GM13976 (cell line): ENCODE data around the gene NAT9.

Experiments
- DNase-seq: peaks from one replicate; pipeline ENCODE4 v3.0.0; 2012; ENCODE audit warnings: low spot score
- in situ Hi-C: fragments of 300-500 bp; cut with MboI; formaldehyde crosslinking; loops from one replicate; pipeline ENCODE4 v1.12.0; 2022; ENCODE audit warnings: low sequenced_read_pairs, mixed read lengths, inconsistent platforms; ENCODE audit not compliant: unreplicated experiment
- TF ChIP-seq, protein P1 (sequence below): IDR thresholded peaks from 2 replicates; pipeline ENCODE4 v1.5.1; 2012; ENCODE audit warnings: borderline replicate concordance, mild to moderate bottlenecking; ENCODE audit not compliant: insufficient read depth; ENCODE audit errors: extremely low read depth, missing control alignments, control extremely low read depth

Gene NAT9

DNA sequence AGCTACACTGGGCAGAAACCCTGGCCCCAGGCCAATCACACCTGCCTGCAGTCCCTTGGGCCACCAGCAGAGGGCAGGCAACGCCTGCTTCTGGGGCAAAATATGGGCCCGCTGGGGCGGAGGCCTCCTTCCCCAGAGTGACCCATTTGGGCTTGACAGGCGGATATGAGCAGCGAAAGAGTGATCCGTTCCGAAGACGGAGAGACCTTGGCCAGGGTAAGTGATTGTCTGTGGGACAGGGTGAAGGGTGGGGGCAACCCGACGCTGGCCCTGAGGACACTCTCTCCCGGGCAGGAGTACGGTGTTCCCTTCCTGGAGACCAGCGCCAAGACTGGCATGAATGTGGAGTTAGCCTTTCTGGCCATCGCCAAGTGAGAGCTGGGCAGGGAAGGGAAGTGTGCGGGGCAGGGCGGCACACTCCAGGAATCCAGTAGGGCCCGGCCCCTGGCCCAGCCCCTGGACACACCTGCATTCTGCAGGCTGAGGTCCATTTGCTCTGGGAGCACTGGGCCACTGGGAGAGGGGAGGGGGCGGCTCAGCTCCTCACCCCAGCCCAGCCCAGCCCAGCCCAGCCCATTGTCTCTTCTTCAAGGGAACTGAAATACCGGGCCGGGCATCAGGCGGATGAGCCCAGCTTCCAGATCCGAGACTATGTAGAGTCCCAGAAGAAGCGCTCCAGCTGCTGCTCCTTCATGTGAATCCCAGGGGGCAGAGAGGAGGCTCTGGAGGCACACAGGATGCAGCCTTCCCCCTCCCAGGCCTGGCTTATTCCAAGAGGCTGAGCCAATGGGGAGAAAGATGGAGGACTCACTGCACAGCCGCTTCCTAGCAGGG, 31.2 kb downstream of the NAT9 start:
- in situ Hi-C loops: no loop called here
- TF ChIP-seq, protein P1, sequence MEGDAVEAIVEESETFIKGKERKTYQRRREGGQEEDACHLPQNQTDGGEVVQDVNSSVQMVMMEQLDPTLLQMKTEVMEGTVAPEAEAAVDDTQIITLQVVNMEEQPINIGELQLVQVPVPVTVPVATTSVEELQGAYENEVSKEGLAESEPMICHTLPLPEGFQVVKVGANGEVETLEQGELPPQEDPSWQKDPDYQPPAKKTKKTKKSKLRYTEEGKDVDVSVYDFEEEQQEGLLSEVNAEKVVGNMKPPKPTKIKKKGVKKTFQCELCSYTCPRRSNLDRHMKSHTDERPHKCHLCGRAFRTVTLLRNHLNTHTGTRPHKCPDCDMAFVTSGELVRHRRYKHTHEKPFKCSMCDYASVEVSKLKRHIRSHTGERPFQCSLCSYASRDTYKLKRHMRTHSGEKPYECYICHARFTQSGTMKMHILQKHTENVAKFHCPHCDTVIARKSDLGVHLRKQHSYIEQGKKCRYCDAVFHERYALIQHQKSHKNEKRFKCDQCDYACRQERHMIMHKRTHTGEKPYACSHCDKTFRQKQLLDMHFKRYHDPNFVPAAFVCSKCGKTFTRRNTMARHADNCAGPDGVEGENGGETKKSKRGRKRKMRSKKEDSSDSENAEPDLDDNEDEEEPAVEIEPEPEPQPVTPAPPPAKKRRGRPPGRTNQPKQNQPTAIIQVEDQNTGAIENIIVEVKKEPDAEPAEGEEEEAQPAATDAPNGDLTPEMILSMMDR: peak; percentile 99
- peak; percentile 82 for DNase-seq

DNA sequence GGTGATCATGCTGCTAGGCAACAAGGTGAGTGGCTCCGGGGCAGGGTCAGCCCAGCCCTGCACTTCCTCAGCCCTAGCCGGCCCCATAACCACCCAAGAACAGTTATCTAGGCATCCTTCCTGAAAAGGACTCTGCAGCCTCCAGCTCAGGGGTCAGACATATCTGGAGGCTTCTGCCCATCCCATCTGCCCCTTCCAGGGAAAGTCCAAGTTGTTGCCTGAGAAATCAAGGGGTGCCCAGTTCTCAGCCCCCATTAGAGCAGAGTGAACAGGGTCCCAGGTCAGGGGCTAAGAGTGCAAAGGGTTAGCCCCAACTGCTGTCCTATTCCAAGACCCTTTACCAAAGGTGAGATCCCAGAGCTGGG, 31.8 kb downstream of the NAT9 start:
- TF ChIP-seq, protein P1: no peak
- DNase-seq: no peak
- in situ Hi-C loops: no loop called here

DNA sequence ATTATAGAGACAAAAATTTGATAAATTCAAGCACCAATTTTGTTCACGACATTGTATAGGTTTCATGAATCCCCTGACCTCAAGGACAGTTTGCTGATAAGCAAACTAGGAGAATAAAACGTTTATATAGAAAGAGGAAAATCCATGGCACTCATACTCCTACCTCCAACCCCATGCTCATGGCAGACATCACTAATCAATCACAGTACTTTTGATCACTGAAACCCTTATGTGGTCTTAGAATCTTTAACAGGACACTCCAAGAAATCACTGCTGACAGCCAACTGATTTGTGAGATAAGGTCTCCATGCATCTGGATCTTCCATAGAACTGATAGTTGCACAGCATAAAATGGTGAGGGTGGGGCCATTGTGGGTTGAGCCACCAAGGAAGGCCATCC, 32.4 kb downstream of the NAT9 start:
- no peak for DNase-seq
- TF ChIP-seq, protein P1: no peak
- in situ Hi-C loops: no loop called here

DNA sequence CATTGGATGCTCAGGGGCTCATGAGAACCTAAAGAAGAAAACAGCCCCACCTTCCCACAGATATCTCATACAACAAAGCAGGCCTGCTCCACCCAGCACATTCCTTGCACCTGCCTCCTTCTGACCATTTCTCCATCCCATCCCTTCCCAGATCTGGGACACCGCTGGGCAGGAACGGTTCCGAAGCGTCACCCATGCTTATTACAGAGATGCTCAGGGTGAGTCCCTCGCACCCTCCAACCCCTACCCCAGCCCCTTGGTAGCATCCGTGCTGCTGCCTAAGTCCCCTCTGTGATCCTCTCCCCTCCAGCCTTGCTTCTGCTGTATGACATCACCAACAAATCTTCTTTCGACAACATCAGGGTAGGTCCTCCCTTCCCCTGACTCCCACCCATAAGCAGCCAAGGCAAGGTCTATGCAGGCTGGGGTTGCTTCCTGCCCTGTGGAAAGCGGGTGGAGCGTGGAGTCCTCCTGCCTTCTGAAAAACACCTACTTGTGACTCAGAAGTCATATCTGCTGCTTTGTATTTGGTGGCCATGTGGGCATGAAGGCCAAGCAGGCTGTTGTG, 33.1 kb downstream of the NAT9 start:
- DNase-seq: no peak
- TF ChIP-seq, protein P1: no peak
- in situ Hi-C loops: no loop called here

DNA sequence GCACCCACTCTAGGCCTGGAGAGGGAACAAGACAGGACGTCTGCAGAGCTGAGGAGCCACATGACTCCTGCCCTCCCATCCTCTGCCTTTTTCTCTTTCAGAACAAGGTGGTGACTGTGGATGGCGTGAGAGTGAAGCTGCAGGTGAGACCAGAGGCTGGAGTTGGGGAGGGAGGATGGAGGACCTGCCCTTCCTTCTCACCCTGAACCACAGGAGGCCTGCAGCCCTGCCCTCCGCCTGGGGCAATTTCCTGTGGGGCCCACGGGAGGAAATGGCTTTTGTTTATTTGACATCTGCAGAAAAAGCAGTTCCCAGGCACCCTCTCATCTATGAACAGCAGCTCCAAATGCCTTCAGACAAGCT, 34.0 kb downstream of the NAT9 start:
- TF ChIP-seq, protein P1: no peak
- in situ Hi-C loops: no loop called here
- DNase-seq: peak; percentile 67

DNA sequence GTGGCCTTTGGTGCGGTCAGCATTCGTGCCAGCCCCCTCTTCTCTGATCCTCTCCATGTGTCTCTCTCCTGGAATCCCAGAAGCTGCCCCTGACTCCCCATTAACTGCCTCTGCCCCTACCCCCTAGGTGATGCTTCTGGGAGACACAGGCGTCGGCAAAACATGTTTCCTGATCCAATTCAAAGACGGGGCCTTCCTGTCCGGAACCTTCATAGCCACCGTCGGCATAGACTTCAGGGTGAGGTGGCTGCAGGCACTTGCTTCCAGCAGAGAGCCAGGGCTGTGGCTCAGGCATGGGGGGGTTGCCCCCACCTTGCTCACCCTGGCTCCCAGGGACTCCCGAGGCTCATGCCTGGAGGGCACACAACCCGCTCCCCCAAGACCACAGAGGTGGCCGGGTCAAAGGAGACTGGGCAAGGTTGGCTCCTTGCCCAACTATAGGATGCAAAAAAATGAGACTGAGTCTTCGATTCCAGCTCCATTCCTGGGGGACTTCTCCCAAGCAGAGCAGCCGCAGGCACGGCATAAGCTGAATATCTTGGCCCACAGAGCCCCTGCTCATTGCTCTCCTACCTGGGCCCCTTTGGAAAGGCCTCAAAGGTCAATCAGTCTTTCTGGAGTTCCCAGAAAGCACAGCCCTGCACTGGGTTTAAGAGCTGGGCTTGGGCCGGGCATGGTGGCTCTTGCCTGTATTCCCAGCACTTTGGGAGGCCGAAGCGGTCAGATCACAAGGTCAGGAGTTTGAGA, 35.3 kb downstream of the NAT9 start:
- no peak for DNase-seq
- in situ Hi-C loops: no loop called here
- TF ChIP-seq, protein P1: no peak
